GM18909 (cell line): Measurements from ENCODE around the gene HTR2A.
A peak's percentile ranks its signal among the peaks of the same experiment; 100 is the strongest.

Experiments used
- ATAC-seq: cut with Tn5 transposase; IDR thresholded peaks from one replicate; pipeline ENCODE4 v1.9.1; 2021; ENCODE audit warnings: mild to moderate bottlenecking; ENCODE audit not compliant: unreplicated experiment, poor library complexity

The HTR2A gene

DNA sequence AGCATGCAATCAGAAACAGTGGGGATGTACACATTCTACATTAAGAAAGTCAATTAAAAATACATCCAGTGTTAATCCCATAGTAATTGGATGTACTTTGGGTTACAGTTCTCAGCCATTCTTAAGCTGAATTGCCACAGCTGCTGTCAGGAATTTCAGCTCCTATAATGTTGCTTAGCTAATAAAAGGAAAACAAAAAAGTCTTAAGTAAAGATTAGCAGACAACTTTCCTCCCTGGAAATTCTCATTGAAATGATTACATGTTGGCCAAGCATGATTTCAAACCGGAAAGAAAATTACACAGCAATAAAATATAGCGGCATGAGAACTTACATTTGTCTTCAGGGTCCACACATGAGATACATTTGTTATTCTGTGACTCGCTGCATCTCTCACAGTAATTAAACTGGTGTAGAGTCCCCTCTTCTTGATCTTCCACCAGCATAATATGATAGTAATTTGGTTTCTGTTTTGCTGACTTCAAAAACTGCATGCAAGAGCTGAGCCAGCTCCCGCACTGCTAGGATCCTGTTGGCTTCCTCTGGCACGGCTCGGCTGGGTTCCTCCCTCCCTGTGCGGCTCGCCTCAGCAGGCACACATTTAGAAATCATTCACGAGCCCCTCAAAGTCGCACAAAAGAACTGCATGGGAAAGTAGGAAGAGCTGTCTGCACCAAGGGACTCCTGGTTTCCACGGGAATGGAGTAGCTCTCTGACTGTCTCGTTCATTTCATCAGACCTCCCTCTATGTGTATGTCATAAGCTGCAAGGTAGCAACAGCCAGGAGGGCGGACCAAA lies at the start of gene HTR2A:
TSS of gene HTR2A (minus strand) at position 713 of the 797 bp plus-strand sequence. CDS start 1,147 bp downstream, outside the sequence.
- no peak for ATAC-seq

DNA sequence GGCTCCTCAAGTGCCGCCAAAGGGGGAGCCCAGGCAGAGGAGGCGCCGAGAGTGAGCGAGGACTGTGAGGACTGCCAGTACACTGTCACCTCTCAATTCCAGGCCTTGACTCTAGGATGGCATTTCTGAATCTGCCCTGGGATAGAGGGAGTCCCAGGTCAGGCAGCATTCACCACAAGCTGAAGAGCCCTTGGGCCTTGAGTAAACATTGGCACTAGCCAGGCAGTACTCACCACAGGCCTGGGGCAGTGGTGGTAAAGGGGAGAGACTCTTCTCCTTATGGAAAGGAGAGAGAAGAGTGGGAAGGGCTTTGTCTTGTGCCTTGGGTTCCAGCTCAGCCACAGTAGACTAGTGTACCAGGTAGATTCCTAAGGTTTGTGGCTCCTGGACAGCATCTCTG lies 39.7 kb upstream of the HTR2A start:
- ATAC-seq: no peak

DNA sequence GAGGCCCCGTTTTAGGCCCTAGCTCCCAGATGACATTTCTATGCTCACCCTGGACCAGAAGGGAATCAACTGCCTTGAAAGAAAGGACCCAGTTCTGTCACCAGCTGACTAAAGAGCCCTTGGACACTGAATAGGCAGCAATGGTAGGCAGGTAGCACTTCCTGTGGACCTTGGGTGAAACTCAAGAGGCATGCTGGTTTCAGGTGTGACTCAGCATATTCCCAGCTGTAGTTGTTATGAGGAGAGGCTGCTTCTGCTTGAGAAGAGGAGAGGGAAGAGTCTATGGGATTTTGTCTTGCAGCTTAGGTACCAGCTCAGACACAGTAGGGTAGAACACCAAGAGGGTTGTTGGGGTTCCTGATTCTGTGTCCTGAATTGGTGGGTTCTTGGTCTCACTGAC lies 37.9 kb upstream of the HTR2A start:
- no peak for ATAC-seq

DNA sequence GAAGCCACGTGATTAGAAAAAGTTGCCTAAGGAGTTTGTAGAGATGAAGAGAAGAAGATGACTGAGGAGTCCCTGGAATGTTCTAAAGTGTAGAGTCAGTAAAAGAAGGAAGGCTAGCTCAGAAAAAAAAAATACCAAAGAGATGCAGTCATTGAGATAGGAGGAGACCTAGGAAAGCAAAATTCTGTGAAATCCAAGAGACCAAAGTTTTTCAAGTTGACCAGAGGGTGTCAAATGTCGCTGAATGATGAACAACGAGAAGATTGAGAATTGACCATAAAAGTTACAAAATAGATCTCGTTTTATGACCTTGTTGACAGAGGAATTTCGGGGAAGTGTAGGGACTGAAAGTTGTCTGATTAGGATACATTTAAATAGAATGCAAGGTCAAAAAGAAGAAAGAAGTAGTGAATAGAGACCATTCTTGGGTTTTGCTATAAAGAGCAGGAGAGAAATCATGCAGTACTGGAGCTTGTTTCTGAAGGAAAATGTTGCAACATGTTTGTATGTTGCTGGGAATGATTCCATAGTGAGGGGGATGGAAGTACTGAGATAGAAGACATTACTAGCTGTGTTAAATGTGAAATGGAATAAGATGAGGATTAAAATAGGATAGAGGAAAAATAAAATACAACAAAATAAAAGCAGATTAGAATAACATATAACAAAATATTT lies 30.2 kb upstream of the HTR2A start:
- no peak for ATAC-seq

DNA sequence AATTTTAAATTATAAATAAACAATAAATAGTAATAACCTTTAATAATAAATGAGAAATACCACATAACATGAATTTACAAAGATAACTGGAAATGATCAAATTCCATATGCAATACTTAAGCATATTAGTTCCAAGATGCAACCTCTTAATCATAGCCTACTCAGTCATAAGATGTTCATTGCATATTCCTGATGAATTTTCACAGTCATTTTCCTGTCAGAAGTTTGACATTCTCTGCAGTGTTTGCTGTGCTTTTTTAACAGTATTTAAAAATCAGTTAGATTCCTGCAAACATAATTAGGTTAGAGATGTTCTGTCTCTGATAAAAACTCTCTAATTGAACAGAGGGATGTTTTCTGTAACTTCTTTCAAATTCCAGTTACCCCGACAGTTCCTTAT lies 28.6 kb upstream of the HTR2A start:
- no peak for ATAC-seq

DNA sequence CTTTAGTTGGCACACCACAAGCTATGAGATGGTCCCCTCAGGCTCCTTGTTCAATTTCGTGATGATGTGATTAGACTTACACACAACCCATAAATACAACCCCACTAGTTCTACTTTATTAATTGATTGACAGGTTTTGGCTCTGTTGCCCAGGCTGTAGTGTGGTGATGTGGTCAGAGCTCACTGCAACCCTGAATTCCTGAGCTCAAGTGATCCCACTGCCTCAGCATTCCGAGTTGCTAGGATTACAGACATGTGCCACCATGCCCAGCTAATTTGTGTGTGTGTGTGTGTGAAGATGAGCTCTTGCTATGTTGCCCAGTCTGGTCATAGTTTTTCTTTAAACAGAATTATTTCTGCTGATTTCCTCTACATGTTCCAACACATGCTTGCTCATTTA lies 17.5 kb upstream of the HTR2A start:
- ATAC-seq: no peak

DNA sequence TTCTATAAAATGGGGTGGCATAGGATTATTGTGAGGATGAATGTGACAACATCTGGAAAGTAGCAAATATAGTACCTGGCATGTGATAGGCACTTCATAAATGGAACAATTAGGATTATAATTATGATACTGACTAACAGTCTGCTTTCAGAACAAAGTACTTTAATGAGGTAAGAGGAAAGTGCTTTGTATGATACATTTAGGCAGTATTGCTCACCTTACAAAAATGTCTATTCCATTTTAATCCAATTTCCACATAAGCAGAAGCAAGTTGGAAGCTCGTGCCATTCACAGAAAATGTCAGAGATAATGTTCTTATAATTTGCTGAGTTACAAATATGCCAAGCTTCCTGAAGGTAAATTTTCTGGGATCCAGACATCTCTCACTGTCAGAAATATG lies 16.9 kb upstream of the HTR2A start:
- no peak for ATAC-seq

DNA sequence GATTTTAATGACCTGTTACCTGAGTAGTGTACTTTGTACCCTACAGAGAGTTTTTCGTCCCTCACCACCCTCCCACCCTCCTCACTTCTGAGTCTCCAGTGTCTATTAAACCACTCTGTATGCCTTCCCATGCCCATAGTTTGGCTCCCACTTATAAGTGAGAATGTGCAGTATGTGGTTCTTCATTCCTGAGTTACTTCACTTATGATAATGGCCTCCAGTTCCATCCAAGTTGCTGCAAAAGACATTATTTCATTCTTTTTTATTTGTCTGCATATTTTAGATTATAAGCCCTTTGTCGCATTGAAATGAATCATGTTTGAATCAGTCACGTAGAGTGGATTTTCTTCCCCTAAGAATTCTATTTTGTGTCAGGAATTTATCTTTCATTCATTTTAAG lies 12.2 kb upstream of the HTR2A start:
- no peak for ATAC-seq

DNA sequence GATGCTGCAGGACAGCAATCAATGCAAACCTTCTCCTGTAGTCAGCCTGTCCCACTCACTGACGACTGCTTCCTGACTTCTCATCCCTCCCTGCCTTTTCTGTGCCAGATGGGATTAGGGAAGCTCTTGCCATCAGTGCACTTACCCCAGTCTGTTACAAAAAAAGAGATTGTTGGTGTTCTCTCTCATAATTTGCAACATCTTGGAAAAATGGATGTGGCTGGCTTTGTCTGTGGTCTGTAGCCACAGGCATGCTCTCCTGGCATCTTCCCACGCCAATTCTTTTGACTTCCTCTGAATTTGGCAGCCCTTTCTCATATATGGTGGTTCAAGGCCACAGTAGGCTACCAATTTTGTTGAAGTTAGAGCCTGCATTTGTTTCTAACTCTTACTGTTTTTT lies 11.6 kb upstream of the HTR2A start:
- no peak for ATAC-seq

DNA sequence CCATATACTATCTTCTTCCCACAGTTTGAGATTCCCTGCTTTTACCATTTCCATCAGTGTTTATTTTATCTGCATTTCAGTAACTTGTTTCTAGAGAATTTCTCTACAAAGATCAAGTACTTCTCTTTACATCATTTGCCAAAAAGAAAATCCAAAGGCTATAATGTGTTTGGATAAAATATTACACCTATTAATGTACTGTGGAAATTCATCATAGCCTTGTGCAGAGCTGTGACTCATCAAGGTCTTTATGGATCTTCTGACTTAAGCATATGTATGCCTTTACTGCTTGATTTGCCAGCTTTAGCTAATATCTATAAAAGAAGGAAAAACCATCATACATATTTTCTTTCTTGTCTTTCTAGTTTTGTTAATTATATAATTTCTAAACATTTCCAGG lies 9.6 kb upstream of the HTR2A start:
- no peak for ATAC-seq

DNA sequence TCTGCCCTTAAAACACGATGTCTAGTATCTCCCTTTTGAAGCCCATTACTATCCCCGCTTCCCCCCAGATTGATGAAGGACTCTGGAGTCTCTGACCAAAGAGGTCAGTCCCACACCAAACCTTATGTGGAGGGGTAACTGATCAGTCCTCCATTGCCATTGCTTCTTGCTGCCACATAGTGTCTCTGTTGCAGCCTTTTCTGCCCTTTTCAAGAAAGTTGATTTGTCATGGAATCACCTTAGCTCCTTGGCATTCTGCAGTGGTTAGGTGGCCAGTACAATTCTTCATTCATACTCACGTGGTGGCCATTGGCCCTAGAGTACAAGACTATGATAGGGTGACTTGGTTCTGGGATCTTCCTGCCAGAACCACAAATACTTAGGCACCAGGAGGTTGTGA lies 8.4 kb upstream of the HTR2A start:
- no peak for ATAC-seq

DNA sequence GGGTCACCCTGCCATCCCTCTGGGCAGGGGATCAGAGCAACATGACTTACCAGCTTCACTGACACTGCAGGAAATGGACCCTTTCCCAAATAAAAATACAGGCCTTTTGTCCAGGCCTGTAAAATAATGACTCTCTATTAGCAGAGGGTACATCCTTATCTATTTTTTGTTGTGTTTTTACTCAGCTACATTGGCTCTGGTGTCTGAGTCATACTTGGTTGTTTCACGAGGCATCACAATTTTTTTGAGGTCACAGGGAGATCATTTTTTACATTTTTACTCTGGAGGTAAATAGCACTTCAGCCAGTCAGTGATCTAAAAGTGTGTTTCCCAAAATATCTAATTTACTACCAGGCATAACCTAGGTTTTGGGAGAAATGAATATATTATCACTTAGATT lies 6.9 kb upstream of the HTR2A start:
- ATAC-seq: no peak

DNA sequence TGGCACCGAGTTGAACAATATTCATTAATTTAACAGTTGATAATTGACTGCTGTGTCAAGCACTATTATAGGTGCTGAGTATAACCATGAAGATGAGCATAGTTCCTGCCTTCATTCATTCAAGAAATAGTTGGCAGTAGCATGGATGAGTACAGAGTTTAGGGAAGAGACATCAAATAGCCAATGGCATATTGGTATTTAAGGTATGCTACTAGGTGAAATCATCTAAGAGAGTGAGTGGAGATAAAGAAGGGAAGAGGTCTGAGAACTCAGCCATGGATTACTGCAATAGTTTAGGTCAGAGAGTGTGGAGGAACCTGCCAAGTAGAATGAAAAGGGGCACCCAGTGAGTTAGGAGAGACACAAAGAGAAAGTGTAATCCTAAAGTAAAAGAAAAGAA lies 4.9 kb upstream of the HTR2A start:
- ATAC-seq: no peak

DNA sequence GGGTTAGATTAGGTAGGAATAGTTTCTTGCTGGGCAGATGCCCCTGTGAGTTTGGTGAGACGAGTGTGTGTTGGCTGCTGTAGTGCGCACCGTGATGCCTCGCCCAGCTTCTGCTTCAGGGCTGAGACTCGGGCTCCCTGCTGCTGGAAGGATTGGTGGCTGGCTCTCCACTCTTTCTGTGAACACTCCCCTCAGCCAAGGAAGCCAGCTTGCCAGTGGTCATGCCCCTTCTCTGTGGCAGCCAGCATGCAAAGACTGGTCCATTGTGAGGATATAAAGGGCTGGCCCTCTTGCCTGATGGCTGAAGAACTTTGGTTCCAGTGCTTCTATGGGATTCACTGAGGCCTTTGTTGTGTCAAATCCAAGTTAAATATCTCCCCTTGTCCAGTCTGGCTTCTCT lies 2.9 kb upstream of the HTR2A start:
- no peak for ATAC-seq

DNA sequence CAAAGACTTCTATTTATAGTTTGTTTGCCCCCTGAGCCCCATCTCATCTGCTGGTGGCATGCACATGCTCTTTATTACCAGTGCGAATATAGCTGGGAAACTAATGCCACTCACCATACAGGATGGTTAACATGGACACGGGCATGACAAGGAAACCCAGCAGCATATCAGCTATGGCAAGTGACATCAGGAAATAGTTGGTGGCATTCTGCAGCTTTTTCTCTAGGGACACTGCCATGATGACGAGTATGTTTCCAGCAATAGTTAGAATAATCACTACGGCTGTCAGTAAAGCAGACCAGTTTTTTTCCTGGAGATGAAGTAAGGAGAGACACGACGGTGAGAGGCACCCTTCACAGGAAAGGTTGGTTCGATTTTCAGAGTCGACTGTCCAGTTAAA lies 1.5 kb downstream of the HTR2A start:
- no peak for ATAC-seq

DNA sequence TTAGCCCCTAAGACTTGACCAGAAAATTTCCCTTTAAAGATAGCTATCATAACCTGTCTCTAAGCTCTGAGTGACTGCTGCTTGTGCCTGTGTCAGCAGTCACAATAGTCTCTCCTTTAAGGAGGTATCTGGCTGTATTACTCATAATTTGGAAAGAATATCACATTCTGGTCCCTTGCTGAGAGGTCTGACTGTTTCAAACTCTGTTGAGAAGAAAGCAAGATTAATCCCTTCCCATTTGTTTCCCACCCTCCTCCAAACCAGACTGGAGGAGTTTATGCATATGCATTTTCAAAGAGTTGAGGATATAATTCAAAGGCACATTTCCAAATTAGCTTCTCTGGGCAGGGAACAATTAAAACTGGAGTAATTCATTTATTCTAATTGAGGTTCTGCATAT lies 2.3 kb downstream of the HTR2A start:
- peak; percentile 12 for ATAC-seq

DNA sequence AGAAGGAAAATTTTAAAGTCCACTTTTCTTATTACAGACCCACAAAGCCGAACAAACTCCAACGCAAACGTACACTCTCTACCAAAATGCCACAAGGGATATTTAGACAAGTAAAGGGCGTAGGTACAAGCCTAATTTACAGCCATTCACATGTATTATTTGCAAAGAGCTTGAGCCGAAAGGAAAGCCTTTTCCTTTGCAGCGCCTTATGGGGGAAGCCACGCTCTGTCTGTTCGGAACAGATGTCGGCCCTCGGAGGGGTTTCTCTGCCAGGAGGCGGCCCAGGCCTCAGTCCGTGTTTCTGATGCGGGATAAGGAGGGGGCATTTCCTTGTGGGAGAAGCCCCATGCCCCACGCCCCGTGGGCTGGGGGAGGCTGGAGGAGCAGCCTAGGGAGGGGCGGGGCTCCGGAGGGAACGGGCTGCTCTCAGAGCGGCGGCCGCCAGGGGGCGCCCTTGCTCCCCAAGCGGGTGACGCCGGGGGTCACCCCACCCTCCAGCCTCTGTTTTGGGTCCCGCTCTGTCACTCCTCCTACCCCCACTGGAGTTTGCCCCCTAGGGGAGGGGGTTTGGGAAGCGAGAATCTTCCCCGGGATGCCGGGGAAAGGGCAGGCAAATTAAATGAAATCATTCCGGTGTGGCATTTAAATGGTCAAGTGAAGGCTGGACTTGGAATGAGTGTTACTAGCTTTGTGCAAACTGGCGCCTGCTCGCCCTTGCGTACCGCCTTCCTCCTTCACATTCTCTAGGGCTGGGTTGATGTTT lies 2.9 kb downstream of the HTR2A start:
- peak; percentile 89 for ATAC-seq

DNA sequence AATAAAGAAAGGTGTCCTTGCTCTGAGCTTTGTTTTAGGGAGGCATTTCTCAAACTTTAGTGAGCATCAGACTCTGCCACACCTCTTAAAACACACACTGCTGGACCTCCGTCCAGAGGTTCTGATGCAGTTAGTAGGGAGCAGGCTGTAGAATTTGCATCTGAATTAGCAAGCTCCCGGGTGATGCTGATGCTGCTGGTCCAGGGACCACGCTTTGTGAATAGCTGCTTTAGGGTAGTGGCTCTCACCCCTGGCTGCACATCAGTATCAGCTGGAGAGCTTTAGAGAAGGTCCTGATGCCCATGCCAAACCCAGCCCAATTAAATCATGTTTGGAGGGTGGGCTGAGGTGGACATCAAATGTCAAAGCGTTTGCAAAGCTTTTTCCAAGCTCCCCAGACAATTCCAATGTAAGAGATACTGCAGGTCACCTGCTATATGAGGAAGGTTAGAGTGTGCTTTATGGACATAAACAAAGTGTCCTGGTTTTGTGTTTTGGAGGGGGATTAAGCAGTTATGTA lies 3.6 kb downstream of the HTR2A start:
- ATAC-seq: no peak

DNA sequence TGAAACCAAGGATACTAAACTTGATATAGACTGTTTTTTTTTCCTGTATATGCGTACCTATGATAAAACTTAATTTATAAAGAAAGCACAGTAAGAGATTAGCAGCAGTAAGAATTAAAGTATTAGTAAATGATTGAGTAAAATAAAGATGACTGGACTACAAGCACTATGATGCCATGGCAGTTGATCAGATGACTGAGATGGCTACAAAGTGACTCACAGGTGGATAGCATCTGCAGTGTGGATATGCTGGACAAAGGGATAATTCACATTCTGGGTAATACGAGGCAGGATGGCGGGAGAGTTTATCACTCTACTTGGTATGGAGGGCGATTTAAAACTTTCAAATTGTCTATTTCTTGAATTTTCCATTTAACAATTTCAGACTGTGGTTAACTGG lies 11.8 kb downstream of the HTR2A start:
- no peak for ATAC-seq

DNA sequence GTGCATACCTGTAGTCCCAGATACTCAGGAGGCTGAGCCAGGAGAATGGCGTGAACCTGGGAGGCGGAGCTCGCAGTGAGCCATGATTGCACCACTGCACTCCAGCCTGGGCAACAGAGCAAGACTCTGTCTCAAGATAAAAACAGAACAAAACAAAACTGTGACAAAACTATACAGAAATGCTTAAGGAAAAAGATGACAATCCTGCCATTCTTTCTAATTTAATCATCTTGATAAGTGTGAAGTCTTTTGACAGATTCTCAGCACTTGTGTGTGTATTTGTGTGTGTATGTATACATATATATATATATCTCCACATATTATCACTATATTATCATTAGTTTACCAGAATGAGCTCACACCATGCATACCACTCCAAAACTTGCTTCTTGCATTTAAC lies 12.3 kb downstream of the HTR2A start:
- ATAC-seq: no peak

DNA sequence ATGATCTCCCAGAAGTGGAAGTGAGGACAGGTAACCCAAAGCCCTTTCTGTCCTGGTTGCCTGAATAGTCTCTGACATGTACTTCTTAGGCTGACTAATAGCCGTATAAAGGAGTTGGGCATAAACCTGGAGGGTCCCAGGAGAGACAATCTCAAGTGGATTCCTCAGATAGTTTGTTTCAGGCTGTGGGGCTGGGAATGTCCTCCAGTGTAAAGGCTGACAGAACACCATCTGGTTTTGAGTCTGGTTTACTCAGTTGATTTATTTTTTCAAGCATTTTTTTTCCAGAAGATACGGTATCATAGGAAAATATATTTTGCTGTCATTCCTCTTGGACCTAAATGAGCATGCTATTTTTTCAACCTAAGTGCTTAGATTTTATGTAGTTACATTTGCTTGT lies 15.2 kb downstream of the HTR2A start:
- no peak for ATAC-seq
